Ovary (tissue), 9 donors: ENCODE measurements around the gene MYO3B. TPM values are rescaled to one million over a fixed set of nuclear protein-coding genes. Genes with fewer than 3 reads are reported as not detected.

Source experiments
- DNase-seq, 5 donors: peaks; one replicate each; pipeline ENCODE4 v3.0.0-alpha.2; 2019 to 2020
- H3K27ac ChIP-seq, 2 donors: fragments of 200-600 bp; one replicate each; pipeline versions ENCODE4 v1.5.1 to v1.8.0; 2019 to 2022
- H3K27me3 ChIP-seq: fragments of 200-600 bp; one replicate; pipeline ENCODE4 v1.8.0; 2022
- H3K36me3 ChIP-seq: fragments of 200-600 bp; sonication (generic); one replicate; pipeline ENCODE4 v1.5.1; 2019
- H3K4me1 ChIP-seq: one replicate; pipeline ENCODE4 v1.8.1; 2013; ENCODE audit warnings: mild to moderate bottlenecking, moderate library complexity; ENCODE audit not compliant: insufficient read depth
- H3K4me3 ChIP-seq: fragments of 200-600 bp; sonication (generic); one replicate; pipeline ENCODE4 v1.5.1; 2017
- H3K9me3 ChIP-seq, 2 donors: fragments of 200-600 bp in 1 of 2; sonication (generic) in 1 of 2; one replicate each; pipeline versions ENCODE4 v1.5.1 to v1.8.1; 2013 to 2019; ENCODE audit warnings: mild to moderate bottlenecking in 1 of 2, moderate library complexity in 1 of 2
- CTCF ChIP-seq, 3 donors: fragments of 450-650 bp in 2 of 3; fragments of 200-600 bp in 1 of 3; IDR thresholded peaks; one replicate each; pipeline versions ENCODE4 v1.5.1 to v1.8.0; 2016 to 2022; ENCODE audit warnings: antibody characterized with exemption in 3 of 3, mild to moderate bottlenecking in 1 of 3
- EP300 ChIP-seq: sonication (generic); formaldehyde crosslinking; IDR thresholded peaks from one replicate; pipeline ENCODE4 v1.6.1; 2017; ENCODE audit warnings: antibody characterized with exemption
- POLR2A ChIP-seq: fragments of 450-650 bp; IDR thresholded peaks from one replicate; pipeline ENCODE4 v1.6.1; 2017; ENCODE audit warnings: antibody characterized with exemption, mild to moderate bottlenecking, moderate library complexity
- WGBS, 3 donors: extraction: QIAGEN DNeasy Blood & Tissue Kit in 1 of 3; methylation state at CpG; one replicate each; pipeline versions ENCODE4 v1.1.5 to v1.1.7; 2013 to 2017; 5-methylcytosine and 5-hydroxymethylcytosine counted together
- intact Hi-C, 4 donors: fragments of 100-400 bp; cut with DNase I; formaldehyde crosslinking; loops; one replicate each; pipeline versions ENCODE4 v1.11.0 to v1.15.1; 2022 to 2023
- polyA plus RNA-seq, 2 donors: library from polyadenylated mRNA; stranded (reverse); fragments of 200-250 nt in 1 of 2; fragments of 350-450 nt in 1 of 2; fragmentation: Illumina TruSeq in 1 of 2; extraction: RNeasy Lipid Tissue Mini Kit (QIAGEN cat#74804) in 1 of 2; gene quantifications; one replicate each; pipeline ENCODE4 v1.2.3, GENCODE V29; 2013 to 2014
- total RNA-seq, 7 donors: library from RNA; depleted of rRNA in 2 of 7; stranded (reverse); fragments of >200 nt in 2 of 7; fragmentation: NEBNext Ultra II Directional in 3 of 7; extraction: Animal tissue kit (Norgen Biotek cat#: 25700) in 3 of 7; gene quantifications; one replicate each; pipeline versions ENCODE4 v1.1.0 to v1.2.4, GENCODE V29; 2016 to 2023
- donor health status: DM: no; HTN: no; CAD: no; lungs with moderate emphysema.
- donor health status: DM: no; HTN: no; CAD: no.
- donor health status: Bipolar disorder and iron deficiency.
- donor health status: DM: yes; HTN: yes; CAD: no.
- donor health status: DM: no; HTN: no; CAD: no.
- donor health status: DM: yes; HTN: yes; CAD: no.

MYO3B gene
- total and polyA plus RNA-seq, 9 donors, result 0.04 to 1.3 (median 0.12) TPM; not detected in 2

- no peaks in the 10 kb centered on the region for H3K9me3 ChIP-seq
- H3K4me3 ChIP-seq, result no peak overlapping the region
- intact Hi-C loops, result loop anchor here in 1 of 4 donors (10.0 kb wide), 1 partner anchor 446 kb away; the partner anchor contains the start of gene GAD1
- H3K27me3 ChIP-seq, result no peaks in the 10 kb centered on the region
- H3K4me1 ChIP-seq, result no peaks in the 10 kb centered on the region
- 64 to 75% (median 70%) methylated on average over 5 of the region's 5 CpGs for WGBS, 3 donors
- no peak for DNase-seq
- no peak overlapping the region for H3K27ac ChIP-seq
- TF ChIP-seq CTCF (IDR thresholded peaks at IDR 0.05) (no peak), EP300 (no peak), POLR2A (no peak)
- H3K36me3 ChIP-seq, result no peaks in the 10 kb centered on the region
These were observed 190.4 kb downstream of the MYO3B start for GRCh38 chr2:170368370-170368769.

DNA sequence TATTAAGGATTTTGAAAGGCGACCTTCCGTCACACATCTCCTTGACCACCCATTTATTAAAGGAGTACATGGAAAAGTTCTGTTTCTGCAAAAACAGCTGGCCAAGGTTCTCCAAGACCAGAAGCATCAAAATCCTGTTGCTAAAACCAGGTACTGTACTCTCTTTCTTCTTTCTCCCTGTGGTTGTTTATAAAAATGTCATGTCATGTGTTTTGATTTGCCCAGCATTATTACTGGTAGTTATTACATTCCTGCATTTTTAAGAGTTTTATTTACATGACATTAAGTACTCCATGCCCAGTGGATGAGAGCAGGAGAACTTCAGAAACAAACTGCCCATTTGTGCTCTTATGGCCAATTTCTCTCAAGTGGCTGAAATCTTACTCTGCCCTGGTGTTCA, 191.3 kb downstream of the MYO3B start:
- WGBS, 3 donors, result 65 to 82% (median 79%) methylated on average over 2 of the region's 2 CpGs
- Histone ChIP-seq H3K4me1 (no peaks in the 10 kb centered on the region), H3K27ac (no peak overlapping the region), H3K27me3 (no peaks in the 10 kb centered on the region), H3K9me3 (no peaks in the 10 kb centered on the region), H3K36me3 (no peaks in the 10 kb centered on the region), H3K4me3 (no peak overlapping the region)
- TF ChIP-seq EP300 (no peak), POLR2A (no peak), CTCF (IDR thresholded peaks at IDR 0.05) (no peak)
- intact Hi-C loops, result loop anchor here in 1 of 4 donors (10.0 kb wide), 1 partner anchor 446 kb away; the partner anchor contains the start of gene GAD1
- DNase-seq, result no peak

DNA sequence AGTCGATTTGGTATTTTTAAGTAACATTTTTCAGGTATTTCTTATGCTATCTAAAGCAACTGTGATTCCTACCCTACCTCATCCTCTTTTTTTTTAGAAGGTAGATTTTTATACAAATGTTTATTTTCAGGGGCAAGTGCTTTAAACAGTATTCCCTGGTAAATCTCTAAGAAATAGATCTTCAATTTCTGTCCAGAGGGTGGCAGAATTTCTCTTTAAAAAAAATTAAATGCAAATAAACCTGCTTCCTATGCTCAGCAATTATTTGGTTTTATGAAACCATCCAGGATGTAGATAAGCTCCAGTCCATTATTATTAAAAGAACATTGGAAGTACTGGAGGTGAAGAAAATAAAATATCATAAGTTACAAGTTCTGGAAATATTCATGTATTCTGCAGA, 191.9 kb downstream of the MYO3B start:
- no peaks in the 10 kb centered on the region for H3K4me1 ChIP-seq
- TF ChIP-seq EP300, result no peak
- H3K27me3 ChIP-seq, result no peaks in the 10 kb centered on the region
- no peak overlapping the region for H3K4me3 ChIP-seq
- WGBS, 3 donors, result 12 to 22% (median 13%) methylated on average over 1 of the region's 1 CpG
- intact Hi-C loops, result loop anchor here in 2 of 4 donors (10.0 kb wide), 1 partner anchor 445 kb away; the partner anchor contains the start of gene GAD1 (in 2 of the 2)
- H3K9me3 ChIP-seq, result no peaks in the 10 kb centered on the region
- no peaks in the 10 kb centered on the region for H3K36me3 ChIP-seq
- DNase-seq, result no peak
- H3K27ac ChIP-seq, result no peak overlapping the region

DNA sequence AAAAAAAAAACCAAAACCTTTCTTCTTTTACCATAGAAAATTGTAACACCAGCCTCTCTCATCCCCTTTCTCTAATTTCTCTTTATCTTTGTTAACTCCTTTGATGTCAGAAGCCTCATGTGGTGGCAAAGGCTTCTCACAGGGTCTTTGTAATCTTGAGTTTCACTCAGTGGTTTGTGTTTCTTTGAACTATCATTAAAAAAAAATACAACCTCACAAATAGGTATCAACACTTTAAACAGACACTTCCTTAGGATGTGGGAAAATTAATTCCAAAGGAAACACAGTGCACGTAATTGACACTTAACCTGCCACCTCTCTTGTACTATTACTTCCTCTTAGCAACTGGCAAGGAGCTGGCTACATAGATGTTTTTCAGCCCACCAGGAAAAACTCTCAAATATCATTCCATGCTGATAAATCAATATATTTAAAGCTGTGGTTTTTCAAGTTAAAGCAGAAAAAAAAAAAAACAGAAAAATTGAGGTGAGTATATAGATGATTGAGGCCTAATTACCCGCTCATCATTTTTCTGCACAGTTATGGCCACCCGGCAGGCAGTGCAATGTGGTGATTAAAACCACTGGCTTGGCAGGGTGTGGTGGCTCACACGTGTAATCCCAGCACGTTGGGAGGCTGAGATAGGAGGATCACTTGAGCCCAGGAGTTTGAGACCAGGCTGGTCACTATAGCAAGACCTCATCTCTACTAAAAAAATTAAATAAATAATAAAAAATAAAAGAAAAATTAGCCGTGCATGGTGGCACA, 193.5 kb downstream of the MYO3B start:
- H3K27ac ChIP-seq, result no peak overlapping the region
- 71 to 81% (median 71%) methylated on average over 6 of the region's 6 CpGs for WGBS, 3 donors
- no peak for DNase-seq
- no peaks in the 10 kb centered on the region for H3K9me3 ChIP-seq
- H3K27me3 ChIP-seq, result no peaks in the 10 kb centered on the region
- TF ChIP-seq CTCF (IDR thresholded peaks at IDR 0.05), result no peak
- TF ChIP-seq EP300, result no peak
- no peak for TF ChIP-seq POLR2A
- no peak overlapping the region for H3K4me3 ChIP-seq
- H3K4me1 ChIP-seq, result no peaks in the 10 kb centered on the region
- intact Hi-C loops, result loop anchor here in 1 of 4 donors (10.0 kb wide), 1 partner anchor 443 kb away; the partner anchor contains the start of gene GAD1
- H3K36me3 ChIP-seq, result no peaks in the 10 kb centered on the region

DNA sequence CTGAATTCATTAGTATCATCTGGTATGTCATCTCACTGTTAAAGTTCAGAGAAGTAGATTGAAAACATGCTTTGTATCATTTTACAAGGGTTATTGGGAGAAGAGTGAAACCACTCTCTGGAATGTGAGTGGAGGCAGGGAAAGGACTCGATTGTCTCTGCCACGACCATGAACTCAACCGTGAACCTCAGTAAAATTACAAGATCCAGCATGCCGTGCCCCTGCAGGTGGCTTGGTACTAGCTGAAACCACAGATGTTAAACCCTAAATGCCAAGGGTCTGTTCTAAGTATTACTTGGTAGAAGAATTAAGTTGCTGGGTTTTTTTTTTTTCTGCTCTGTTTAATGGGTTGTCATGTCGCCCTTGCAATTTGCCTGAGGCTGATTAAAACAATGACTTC, 197.2 kb downstream of the MYO3B start:
- no peak overlapping the region for H3K27ac ChIP-seq
- DNase-seq, result no peak
- intact Hi-C loops, result loop anchor here in 1 of 4 donors (10.0 kb wide), 1 partner anchor 440 kb away; the partner anchor contains the start of gene GAD1
- H3K9me3 ChIP-seq, result no peaks in the 10 kb centered on the region
- H3K36me3 ChIP-seq, result no peaks in the 10 kb centered on the region
- H3K4me3 ChIP-seq, result no peak overlapping the region
- WGBS, 3 donors, result 27 to 39% (median 34%) methylated on average over 5 of the region's 5 CpGs
- TF ChIP-seq CTCF (IDR thresholded peaks at IDR 0.05) (no peak), POLR2A (no peak), EP300 (no peak)
- H3K4me1 ChIP-seq, result no peaks in the 10 kb centered on the region
- H3K27me3 ChIP-seq, result no peaks in the 10 kb centered on the region
